Esophagus (tissue), 2 donors: ENCODE data around the gene MAST1. TPM values are rescaled to one million over a fixed set of nuclear protein-coding genes. Genes with fewer than 3 reads are reported as not detected.
"Not testable (repeated sequence)": the region's sequence is repeated elsewhere in the genome, so short reads cannot be mapped to it uniquely, and the experiment has no call there.

Experiments
- H3K27ac ChIP-seq, 2 donors: one replicate each; pipeline ENCODE4 v1.5.1; 2013; ENCODE audit warnings: low read depth in 2 of 2, mild to moderate bottlenecking in 2 of 2, inconsistent platforms in 1 of 2, low read length in 1 of 2, moderate library complexity in 1 of 2
- H3K27me3 ChIP-seq, 2 donors: one replicate each; pipeline ENCODE4 v1.6.1; 2013; ENCODE audit warnings: low read length in 2 of 2, control low read depth in 1 of 2, mild to moderate bottlenecking in 1 of 2; ENCODE audit not compliant: insufficient read depth in 2 of 2, control insufficient read depth in 1 of 2
- H3K36me3 ChIP-seq, 2 donors: one replicate each; pipeline ENCODE4 v1.6.1; 2013; ENCODE audit warnings: low read length in 1 of 2; ENCODE audit not compliant: control insufficient read depth in 2 of 2, insufficient read depth in 2 of 2
- H3K4me1 ChIP-seq, 2 donors: one replicate each; pipeline ENCODE4 v1.6.1; 2013; ENCODE audit warnings: low read length in 1 of 2; ENCODE audit not compliant: control insufficient read depth in 2 of 2, insufficient read depth in 2 of 2
- H3K4me3 ChIP-seq, 2 donors: one replicate each; pipeline ENCODE4 v1.5.1; 2013; ENCODE audit warnings: low read length in 2 of 2, mild to moderate bottlenecking in 2 of 2, low read depth in 1 of 2, moderate library complexity in 1 of 2
- H3K9me3 ChIP-seq, 2 donors: one replicate each; pipeline ENCODE4 v1.6.1; 2013; ENCODE audit warnings: mild to moderate bottlenecking in 2 of 2, low read depth in 1 of 2, low read length in 1 of 2, moderate library complexity in 1 of 2; ENCODE audit not compliant: control insufficient read depth in 2 of 2, insufficient read depth in 1 of 2
- WGBS, 2 donors: extraction: QIAGEN DNeasy Blood & Tissue Kit; methylation state at CpG; one replicate each; pipeline ENCODE4 v1.1.7; 2013; 5-methylcytosine and 5-hydroxymethylcytosine counted together
- polyA plus RNA-seq, 2 donors: library from polyadenylated mRNA; stranded (reverse); fragments of 200-250 nt; gene quantifications; one replicate each; pipeline ENCODE4 v1.2.3, GENCODE V29; 2013
- donor health status: healthy with polysubstance abuse.
- donor health status: Bipolar disorder and iron deficiency.

Gene MAST1
- polyA plus RNA-seq, 2 donors = 0.18 to 0.22 TPM

GRCh38 chr19:12890299-12890786 lies 52.0 kb downstream of the MAST1 start:
- Histone ChIP-seq H3K4me1 (peaks cover 4 to 11% of the 10 kb centered on the region in 2 donors), H3K4me3 (peak overlapping the region in 1 of 2 donors; percentile 4), H3K27ac (peak overlapping the region; percentile 70 to 83)
- not testable (repeated sequence) for H3K9me3 ChIP-seq, H3K27me3 ChIP-seq, H3K36me3 ChIP-seq
- WGBS, 2 donors = 30 to 31% methylated on average over 10 of the region's 10 CpGs

- WGBS, 2 donors = 0 to 1% methylated on average over 49 of the region's 49 CpGs
- Histone ChIP-seq H3K27ac (peak within 1 kb of the TSS; percentile 70 to 90), H3K4me1 (peaks cover 2 to 11% of the 10 kb centered on the region in 2 donors), H3K27me3 (no peaks in the 10 kb centered on the region), H3K9me3 (no peaks in the 10 kb centered on the region), H3K36me3 (peaks cover 0 to 11% of the 10 kb centered on the region in 2 donors), H3K4me3 (peak within 1 kb of the TSS; percentile 83 to 94)
Observed at GRCh38 chr19:12890787-12891552, 52.7 kb downstream of the MAST1 start, which contains the start of gene GCDH. GCDH (plus strand) TSS chr19:12891160; CDS start chr19:12891305, 145 bp downstream.

DNA sequence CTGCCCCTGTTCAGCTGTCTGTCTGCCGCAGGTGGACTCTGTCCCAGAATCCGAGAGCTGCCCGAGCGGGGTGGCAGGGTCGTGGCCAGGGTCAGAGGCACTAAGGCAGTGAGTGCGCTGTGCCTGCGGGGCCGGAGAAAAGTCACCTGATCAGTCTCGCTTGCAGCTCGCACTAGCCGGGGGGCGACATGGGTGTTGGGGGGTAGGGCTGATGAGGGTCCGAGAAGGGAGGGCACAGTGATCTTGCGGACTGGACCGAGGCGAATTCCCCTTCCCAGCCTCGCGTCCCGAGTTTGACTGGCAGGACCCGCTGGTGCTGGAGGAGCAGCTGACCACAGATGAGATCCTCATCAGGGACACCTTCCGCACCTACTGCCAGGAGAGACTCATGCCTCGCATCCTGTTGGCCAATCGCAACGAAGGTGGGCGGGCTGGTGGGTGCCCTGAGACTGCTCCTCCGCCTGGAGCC lies 53.3 kb downstream of the MAST1 start:
- Histone ChIP-seq H3K4me1 (peaks cover 2 to 11% of the 10 kb centered on the region in 2 donors), H3K36me3 (peaks cover 4 to 18% of the 10 kb centered on the region in 2 donors), H3K9me3 (no peaks in the 10 kb centered on the region), H3K27me3 (no peaks in the 10 kb centered on the region), H3K4me3 (peak overlapping the region; percentile 83 to 94), H3K27ac (peak overlapping the region in 1 of 2 donors; percentile 90)
- WGBS, 2 donors = 4 to 9% methylated on average over 26 of the region's 26 CpGs

DNA sequence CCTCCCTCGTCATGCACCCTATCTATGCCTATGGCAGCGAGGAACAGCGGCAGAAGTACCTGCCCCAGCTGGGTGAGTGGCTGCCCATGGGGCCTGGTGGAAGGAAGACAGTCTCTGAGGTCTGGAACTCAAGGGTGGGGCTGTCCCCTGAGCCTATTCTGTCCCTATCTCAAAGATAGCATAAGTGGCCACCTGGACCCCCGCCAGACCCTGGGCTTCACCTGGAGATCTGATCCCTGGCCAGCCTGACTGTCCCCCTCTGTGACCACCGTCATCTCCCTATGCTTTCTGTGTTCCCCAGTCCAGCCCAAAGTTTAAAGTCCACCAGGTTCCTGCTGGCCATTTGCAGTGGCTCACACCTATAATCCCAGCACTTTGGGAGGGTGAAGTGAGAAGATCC lies 55.3 kb downstream of the MAST1 start:
- Histone ChIP-seq H3K27ac (no peak overlapping the region), H3K9me3 (no peaks in the 10 kb centered on the region), H3K36me3 (peaks cover 4 to 28% of the 10 kb centered on the region in 2 donors), H3K4me3 (no peak overlapping the region), H3K4me1 (peaks cover 2 to 11% of the 10 kb centered on the region in 2 donors), H3K27me3 (no peaks in the 10 kb centered on the region)
- 94 to 96% methylated on average over 5 of the region's 5 CpGs for WGBS, 2 donors

DNA sequence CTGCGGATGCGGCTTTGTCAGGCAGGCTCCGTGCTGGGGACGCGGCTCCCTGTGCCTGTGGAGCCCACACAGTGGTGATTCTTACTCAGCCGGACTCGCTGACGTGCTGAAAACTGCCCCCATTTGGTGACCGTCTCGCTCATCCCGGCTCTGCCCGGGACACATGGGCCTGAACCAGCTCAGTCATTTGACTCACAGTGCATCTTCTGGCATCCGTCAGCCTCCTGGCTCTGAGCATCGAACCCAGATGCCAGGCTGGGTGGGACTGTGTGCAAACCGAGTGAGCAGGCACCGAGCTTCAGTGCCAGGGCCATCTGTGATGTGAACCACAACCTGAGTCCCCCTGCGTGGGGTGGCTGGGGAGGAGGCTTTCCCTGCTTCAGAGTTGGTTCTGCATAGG lies 58.1 kb downstream of the MAST1 start:
- peaks cover 2 to 8% of the 10 kb centered on the region in 2 donors for H3K4me1 ChIP-seq
- H3K36me3 ChIP-seq = peaks cover 4 to 30% of the 10 kb centered on the region in 2 donors
- H3K9me3 ChIP-seq = no peaks in the 10 kb centered on the region
- no peaks in the 10 kb centered on the region for H3K27me3 ChIP-seq
- no peak overlapping the region for H3K4me3 ChIP-seq
- H3K27ac ChIP-seq = no peak overlapping the region
- 93 to 96% methylated on average over 17 of the region's 17 CpGs for WGBS, 2 donors

GRCh38 chr19:12899891-12900518 lies 61.7 kb downstream of the MAST1 start:
- WGBS, 2 donors = 82% methylated on average over 10 of the region's 10 CpGs
- Histone ChIP-seq H3K36me3 (peaks cover 4 to 21% of the 10 kb centered on the region in 2 donors), H3K27me3 (no peaks in the 10 kb centered on the region), H3K27ac (no peak overlapping the region), H3K9me3 (no peaks in the 10 kb centered on the region), H3K4me3 (no peak overlapping the region), H3K4me1 (no peaks in the 10 kb centered on the region)

DNA sequence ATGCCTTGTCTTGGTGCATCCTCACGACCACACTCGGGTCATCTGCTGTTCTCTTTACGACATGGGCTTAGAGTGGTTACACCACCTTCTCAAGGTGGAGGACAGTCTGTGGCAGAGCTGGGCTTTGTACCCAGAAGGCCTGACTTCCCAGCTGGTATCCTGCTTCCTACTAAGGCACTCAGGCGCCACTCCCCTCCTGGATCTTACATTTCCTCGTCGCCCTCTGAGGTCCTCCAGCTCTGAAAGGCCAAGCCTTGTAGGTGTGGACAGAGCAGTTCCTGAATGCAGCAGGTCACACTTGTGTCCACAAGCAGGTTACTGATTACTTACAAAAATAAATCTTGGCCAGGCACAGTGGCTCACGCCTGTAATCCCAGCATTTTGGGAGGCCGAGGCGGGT lies 68.9 kb downstream of the MAST1 start:
- H3K27ac ChIP-seq = no peak overlapping the region
- no peaks in the 10 kb centered on the region for H3K36me3 ChIP-seq
- no peak overlapping the region for H3K4me3 ChIP-seq
- 87 to 88% methylated on average over 9 of the region's 9 CpGs for WGBS, 2 donors
- no peaks in the 10 kb centered on the region for H3K27me3 ChIP-seq
- H3K4me1 ChIP-seq = no peaks in the 10 kb centered on the region
- no peaks in the 10 kb centered on the region for H3K9me3 ChIP-seq

- H3K27me3 ChIP-seq = no peaks in the 10 kb centered on the region
- 33 to 37% methylated on average over 4 of the region's 4 CpGs for WGBS, 2 donors
- H3K36me3 ChIP-seq = no peaks in the 10 kb centered on the region
- no peaks in the 10 kb centered on the region for H3K9me3 ChIP-seq
- peak overlapping the region; percentile 89 to 93 for H3K27ac ChIP-seq
- peaks cover 0 to 13% of the 10 kb centered on the region in 2 donors for H3K4me1 ChIP-seq
- peak overlapping the region in 1 of 2 donors; percentile 23 for H3K4me3 ChIP-seq
Observed at GRCh38 chr19:12912571-12912970, 74.3 kb downstream of the MAST1 start.

- H3K27me3 ChIP-seq = no peaks in the 10 kb centered on the region
- H3K4me1 ChIP-seq = peaks cover 0 to 13% of the 10 kb centered on the region in 2 donors
- H3K27ac ChIP-seq = peak overlapping the region; percentile 89 to 93
- H3K4me3 ChIP-seq = peak overlapping the region; percentile 21 to 23
- 13 to 16% methylated on average over 22 of the region's 22 CpGs for WGBS, 2 donors
- H3K36me3 ChIP-seq = no peaks in the 10 kb centered on the region
- H3K9me3 ChIP-seq = no peaks in the 10 kb centered on the region
Observed at GRCh38 chr19:12913011-12913561, 74.8 kb downstream of the MAST1 start.
